DOHH2 (cell line): ENCODE data around the gene METTL27.

Experiments used
- H3F3A ChIP-seq: fragments of 200-600 bp; sonication (generic), shearing (Covaris generic); 2 replicates; pipeline ENCODE4 v1.6.0; 2016; ENCODE audit warnings: antibody characterized with exemption, mild to moderate bottlenecking; ENCODE audit not compliant: control insufficient read depth, insufficient read depth
- H3K27ac ChIP-seq: fragments of 200-600 bp; sonication (generic); 2 replicates; pipeline ENCODE4 v1.5.1; 2014; ENCODE audit warnings: low read depth, mild to moderate bottlenecking, low read length, moderate library complexity
- H3K27me3 ChIP-seq: fragments of 200-600 bp; sonication (generic); 2 replicates; pipeline ENCODE4 v1.6.1; 2014; ENCODE audit warnings: mild to moderate bottlenecking, low read length, mixed read lengths; ENCODE audit not compliant: control insufficient read depth
- H3K36me3 ChIP-seq: fragments of 200-600 bp; sonication (generic); 2 replicates; pipeline ENCODE4 v1.6.1; 2014; ENCODE audit warnings: mild to moderate bottlenecking, low read length, moderate library complexity, mixed read lengths; ENCODE audit not compliant: control insufficient read depth
- H3K4me1 ChIP-seq: fragments of 200-600 bp; sonication (generic); 2 replicates; pipeline ENCODE4 v1.6.1; 2014; ENCODE audit warnings: mild to moderate bottlenecking, low read length, mixed read lengths; ENCODE audit not compliant: control insufficient read depth
- H3K4me2 ChIP-seq: fragments of 200-600 bp; sonication (generic); 2 replicates; pipeline ENCODE4 v1.6.0; 2014; ENCODE audit warnings: mild to moderate bottlenecking, low read length, moderate library complexity
- H3K4me3 ChIP-seq: fragments of 200-600 bp; sonication (generic); 2 replicates; pipeline ENCODE4 v1.5.1; 2014; ENCODE audit warnings: mild to moderate bottlenecking, low read length, mixed read lengths
- H3K79me2 ChIP-seq: fragments of 200-600 bp; sonication (generic); 2 replicates; pipeline ENCODE4 v1.6.1; 2014; ENCODE audit warnings: mild to moderate bottlenecking, low read length, mixed read lengths; ENCODE audit not compliant: control insufficient read depth
- H3K9me2 ChIP-seq: fragments of 200-600 bp; sonication (generic); replicated peaks from 2 replicates; pipeline ENCODE4 v1.6.1; 2014; ENCODE audit warnings: mild to moderate bottlenecking, low read length, mixed read lengths; ENCODE audit not compliant: control insufficient read depth
- H3K9me3 ChIP-seq: fragments of 200-600 bp; sonication (generic); 2 replicates; pipeline ENCODE4 v1.6.1; 2014; ENCODE audit warnings: antibody characterized with exemption, low read length, mixed read lengths; ENCODE audit not compliant: control insufficient read depth, insufficient read depth
- H4K20me1 ChIP-seq: fragments of 200-600 bp; sonication (generic); 2 replicates; pipeline ENCODE4 v1.6.0; 2014; ENCODE audit warnings: low read depth, mild to moderate bottlenecking, antibody characterized with exemption, low read length, moderate library complexity; ENCODE audit not compliant: control insufficient read depth, insufficient read depth
- CTCF ChIP-seq: fragments of 200-600 bp; sonication (generic); IDR thresholded peaks from one replicate; pipeline ENCODE4 v1.5.1; 2014; ENCODE audit warnings: antibody characterized with exemption, mild to moderate bottlenecking, low read depth, low read length; ENCODE audit not compliant: poor library complexity, severe bottlenecking
- EZH2phosphoT487 ChIP-seq: fragments of 200-600 bp; sonication (generic); IDR thresholded peaks from 2 replicates; pipeline ENCODE4 v1.6.1; 2017; ENCODE audit warnings: borderline replicate concordance, mild to moderate bottlenecking, antibody characterized with exemption, low read length, moderate library complexity, mixed read lengths

METTL27 gene

GRCh38 chr7:73880755-73881328 is 38.5 kb upstream of the METTL27 start:
- H3K27me3 ChIP-seq, result peaks cover 7% of the 10 kb centered on the region; the same call in 1 of the 2 replicates
- no peak for TF ChIP-seq CTCF
- no peak for TF ChIP-seq EZH2phosphoT487
- no peaks in the 10 kb centered on the region for H3F3A ChIP-seq
- no peaks in the 10 kb centered on the region for H3K36me3 ChIP-seq
- H3K79me2 ChIP-seq, result no peaks in the 10 kb centered on the region
- no peaks in the 10 kb centered on the region for H3K4me1 ChIP-seq
- no peak overlapping the region for H3K4me2 ChIP-seq
- H4K20me1 ChIP-seq, result no peaks in the 10 kb centered on the region
- no peaks in the 10 kb centered on the region for H3K9me2 ChIP-seq
- no peak overlapping the region for H3K27ac ChIP-seq
- no peak overlapping the region for H3K4me3 ChIP-seq
- no peaks in the 10 kb centered on the region for H3K9me3 ChIP-seq

- no peak overlapping the region for H3K27ac ChIP-seq
- no peaks in the 10 kb centered on the region for H3K4me1 ChIP-seq
- TF ChIP-seq EZH2phosphoT487, result no peak
- TF ChIP-seq CTCF, result no peak
- H3K9me2 ChIP-seq, result no peaks in the 10 kb centered on the region
- H3K36me3 ChIP-seq, result no peaks in the 10 kb centered on the region
- H3K4me2 ChIP-seq, result no peak overlapping the region
- no peaks in the 10 kb centered on the region for H3F3A ChIP-seq
- peaks cover 7% of the 10 kb centered on the region; the same call in 1 of the 2 replicates for H3K27me3 ChIP-seq
- no peaks in the 10 kb centered on the region for H3K79me2 ChIP-seq
- no peaks in the 10 kb centered on the region for H4K20me1 ChIP-seq
- H3K9me3 ChIP-seq, result no peaks in the 10 kb centered on the region
- H3K4me3 ChIP-seq, result no peak overlapping the region
These were observed 37.8 kb upstream of the METTL27 start for GRCh38 chr7:73879977-73880681.

GRCh38 chr7:73876973-73877372 is 34.7 kb upstream of the METTL27 start:
- no peaks in the 10 kb centered on the region for H3K4me1 ChIP-seq
- H3K4me2 ChIP-seq, result no peak overlapping the region
- H4K20me1 ChIP-seq, result no peaks in the 10 kb centered on the region
- no peaks in the 10 kb centered on the region for H3K9me3 ChIP-seq
- no peak overlapping the region for H3K4me3 ChIP-seq
- H3F3A ChIP-seq, result no peaks in the 10 kb centered on the region
- no peaks in the 10 kb centered on the region for H3K27me3 ChIP-seq
- no peaks in the 10 kb centered on the region for H3K9me2 ChIP-seq
- TF ChIP-seq CTCF, result no peak
- no peak for TF ChIP-seq EZH2phosphoT487
- H3K79me2 ChIP-seq, result no peaks in the 10 kb centered on the region
- H3K36me3 ChIP-seq, result no peaks in the 10 kb centered on the region
- H3K27ac ChIP-seq, result no peak overlapping the region
